HG03565 (cell line): ENCODE measurements around the gene BRINP3.

Experiments used
- ATAC-seq: cut with Tn5 transposase; IDR thresholded peaks from one replicate; pipeline ENCODE4 v1.9.1; 2021; ENCODE audit warnings: mild to moderate bottlenecking, moderate library complexity; ENCODE audit not compliant: unreplicated experiment

BRINP3 gene

DNA sequence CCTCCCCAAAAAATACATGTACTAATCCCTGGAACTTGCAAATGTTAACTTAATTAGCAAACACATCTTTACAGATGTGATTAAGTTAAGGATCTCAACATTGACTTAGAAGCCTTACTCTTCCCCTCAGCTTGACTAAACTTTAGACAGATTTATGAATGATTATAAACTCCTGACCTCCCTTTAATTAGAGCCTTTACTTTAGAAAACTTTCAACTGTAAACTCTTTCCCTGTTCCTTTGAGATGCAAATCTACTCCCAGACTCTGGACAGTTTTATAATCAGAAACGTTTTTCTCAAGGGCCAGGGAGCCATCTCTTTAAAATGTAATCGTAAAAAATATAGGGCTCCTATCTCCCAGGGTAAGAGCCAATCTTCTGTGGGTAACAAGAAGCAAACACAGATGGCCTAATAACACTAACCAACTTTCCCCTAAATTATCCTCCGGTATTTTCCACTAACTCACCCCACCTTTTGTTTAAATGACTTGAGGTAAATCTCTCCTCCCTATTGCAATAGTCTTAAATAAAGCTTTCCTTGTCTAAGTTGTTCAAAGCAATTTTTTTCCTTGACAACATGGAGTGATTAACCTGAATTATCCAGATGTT, 284.1 kb downstream of the BRINP3 start:
- no peak for ATAC-seq

DNA sequence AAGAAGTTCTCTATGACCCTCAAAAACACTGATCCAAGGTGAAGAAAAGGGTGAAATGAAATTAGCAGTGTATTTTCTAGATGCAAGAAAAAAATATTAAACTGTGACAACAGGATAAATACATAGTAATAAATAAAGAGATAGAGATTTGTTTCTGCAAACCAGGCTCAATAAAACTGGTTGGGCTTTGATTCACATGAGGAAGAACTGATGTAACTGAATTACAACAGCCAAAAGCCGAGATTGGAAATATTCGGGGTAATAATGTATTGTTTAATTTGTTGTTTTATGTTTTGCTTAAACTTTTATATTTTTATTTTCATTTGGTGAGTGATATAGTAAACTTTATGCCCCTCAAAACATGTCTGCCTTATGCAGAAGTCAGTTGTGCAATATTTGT, 285.0 kb downstream of the BRINP3 start:
- ATAC-seq = no peak

- ATAC-seq = no peak
Observed at GRCh38 chr1:190183588-190183987, 294.1 kb downstream of the BRINP3 start.

GRCh38 chr1:190179817-190180216, 297.8 kb downstream of the BRINP3 start:
- ATAC-seq = no peak

DNA sequence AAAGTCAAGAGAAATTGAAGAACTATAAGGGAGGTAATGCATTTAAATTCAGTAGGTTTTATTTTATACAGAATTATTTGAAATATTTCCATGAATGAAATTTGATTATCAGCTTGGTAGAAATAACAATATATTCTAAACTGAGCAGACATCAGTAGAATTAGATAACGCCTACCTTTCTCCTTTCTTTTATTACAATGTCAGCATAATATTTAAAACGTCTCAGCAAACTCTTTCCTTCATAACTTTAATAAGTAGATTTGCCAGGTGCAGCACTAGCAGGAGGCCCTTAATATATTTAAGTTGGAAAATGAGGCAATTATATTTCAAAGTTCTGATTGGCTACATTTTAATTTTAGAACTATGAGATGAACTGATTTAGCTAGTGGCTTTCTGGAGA, 298.8 kb downstream of the BRINP3 start:
- ATAC-seq = no peak

DNA sequence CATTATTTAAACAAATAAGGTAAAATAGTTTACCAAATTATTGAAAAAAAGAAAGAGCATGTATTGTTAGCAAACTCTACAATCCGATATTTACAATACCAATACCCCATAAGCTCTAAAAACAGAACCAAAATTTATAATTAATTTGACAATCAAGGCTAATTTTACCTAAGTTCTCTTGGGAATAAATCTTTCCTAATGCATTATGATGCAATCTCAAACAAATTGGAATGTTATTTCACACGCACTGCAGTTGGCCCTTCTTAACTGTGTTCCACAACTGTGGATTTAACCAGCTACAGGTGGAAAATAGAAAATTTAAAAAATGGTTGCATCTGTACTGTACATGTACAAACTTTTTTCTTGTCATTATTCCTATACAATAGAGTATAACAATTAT, 300.1 kb downstream of the BRINP3 start:
- no peak for ATAC-seq

- no peak for ATAC-seq
Observed at GRCh38 chr1:190176776-190177175, 300.9 kb downstream of the BRINP3 start.

GRCh38 chr1:190175320-190175719, 302.3 kb downstream of the BRINP3 start:
- no peak for ATAC-seq

DNA sequence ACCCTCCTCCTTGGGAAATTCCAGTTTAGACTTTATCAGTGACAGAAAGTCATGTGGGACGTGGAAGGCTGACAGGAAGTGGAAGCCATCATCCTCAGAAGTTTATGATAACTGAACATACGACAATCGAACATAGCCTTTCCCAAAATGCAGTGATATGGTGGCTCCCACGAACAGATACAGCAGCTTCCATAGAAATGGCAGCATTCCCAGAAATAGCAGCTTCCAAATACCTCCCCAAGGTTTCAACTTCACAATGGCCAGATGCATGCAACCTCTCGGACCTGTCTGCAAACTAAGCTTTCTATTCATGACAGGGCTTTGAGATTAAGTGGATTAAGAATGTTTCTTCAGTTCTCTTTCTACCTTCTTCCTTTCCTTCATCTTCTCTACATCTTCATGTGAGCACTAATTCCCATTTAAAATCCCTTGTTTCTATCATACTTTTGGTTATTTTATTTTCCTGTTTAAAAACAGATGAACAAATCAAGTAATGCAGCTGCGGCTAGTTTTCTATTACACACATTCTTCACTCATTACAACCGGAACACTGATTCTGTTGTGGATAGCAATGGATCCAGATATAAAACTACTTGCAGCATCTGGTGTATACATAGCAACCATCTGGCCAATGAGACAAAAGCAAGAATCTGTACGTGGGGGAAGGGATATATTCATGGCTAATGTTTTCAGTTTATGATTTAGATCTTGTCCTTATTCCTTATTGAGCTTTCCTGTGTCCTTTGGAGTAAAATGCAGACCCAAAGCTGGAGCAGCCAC, 304.8 kb downstream of the BRINP3 start:
- no peak for ATAC-seq

DNA sequence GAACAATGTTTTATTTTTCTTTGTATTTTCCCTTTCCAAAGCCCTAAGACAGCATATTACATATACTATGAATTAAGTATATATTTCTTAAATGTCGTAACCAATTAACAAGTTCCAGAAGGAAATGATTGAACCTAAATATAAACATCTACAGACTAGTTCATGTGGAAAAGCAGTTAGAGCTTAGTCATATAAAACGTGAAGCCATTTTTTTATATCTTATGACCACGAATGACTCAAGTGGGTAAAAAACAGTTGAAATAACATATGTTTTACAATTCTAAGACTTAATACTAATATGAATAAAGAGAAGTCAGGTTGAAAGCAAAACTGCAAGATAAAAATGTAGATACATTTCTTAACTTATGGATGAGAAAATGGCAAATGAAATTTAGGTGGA, 307.3 kb downstream of the BRINP3 start:
- ATAC-seq = no peak

GRCh38 chr1:190169311-190170067, 308.2 kb downstream of the BRINP3 start:
- no peak for ATAC-seq

DNA sequence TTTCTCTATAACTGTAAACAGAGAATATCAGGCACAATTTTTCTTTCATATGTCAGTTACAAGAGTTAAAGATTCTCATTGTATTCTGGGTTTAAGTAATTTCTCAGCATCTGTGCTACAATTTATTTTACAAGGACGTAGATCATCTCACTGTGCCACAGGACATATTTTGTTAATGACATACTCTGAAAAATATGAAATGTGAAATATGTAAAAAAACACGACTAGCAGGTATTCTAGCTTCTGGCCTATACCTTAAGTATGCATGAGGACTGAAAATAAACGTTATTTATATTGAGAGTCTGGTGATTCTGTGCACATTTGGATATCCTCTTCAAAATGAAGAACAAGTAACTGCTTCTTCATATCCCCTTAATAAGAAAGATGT, 308.8 kb downstream of the BRINP3 start:
- ATAC-seq = no peak

DNA sequence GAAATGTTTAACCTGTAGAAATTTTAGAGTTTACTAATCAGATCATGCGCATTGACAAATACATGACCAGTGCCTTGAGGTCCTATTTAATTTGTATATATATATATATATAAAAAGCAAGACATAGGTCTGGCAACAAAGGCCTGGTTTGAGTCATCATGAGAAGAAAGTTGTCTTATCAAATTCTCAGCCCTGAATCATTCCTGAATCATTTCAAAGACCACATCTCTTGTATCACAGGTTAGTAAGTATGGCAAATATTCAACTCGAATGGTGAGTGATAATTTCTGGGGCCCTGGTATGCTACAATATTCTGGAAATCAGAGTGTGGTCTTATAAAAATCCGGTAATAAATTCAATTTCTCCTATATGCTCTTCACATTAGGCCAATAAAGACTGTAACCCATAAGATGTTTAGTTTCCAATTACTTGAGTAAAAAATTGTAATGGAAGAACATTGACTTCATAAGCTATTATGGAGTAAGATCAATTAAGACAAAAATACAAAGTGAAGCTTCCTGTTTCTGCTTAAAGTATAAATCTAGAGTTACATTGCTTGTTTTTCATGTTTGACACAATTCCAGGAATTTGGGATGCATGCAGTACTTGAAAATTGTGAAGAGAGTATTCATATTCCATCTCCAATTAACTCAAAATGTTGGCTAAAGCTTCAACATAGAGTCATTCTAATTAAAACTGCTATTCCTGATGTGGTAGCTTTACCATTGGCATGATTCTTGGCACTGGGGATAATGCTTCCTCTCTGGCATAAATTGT, 309.4 kb downstream of the BRINP3 start:
- no peak for ATAC-seq

- ATAC-seq = no peak
Observed at GRCh38 chr1:190159146-190159545, 318.5 kb downstream of the BRINP3 start.

- ATAC-seq = no peak
Observed at GRCh38 chr1:190154744-190155143, 322.9 kb downstream of the BRINP3 start.

DNA sequence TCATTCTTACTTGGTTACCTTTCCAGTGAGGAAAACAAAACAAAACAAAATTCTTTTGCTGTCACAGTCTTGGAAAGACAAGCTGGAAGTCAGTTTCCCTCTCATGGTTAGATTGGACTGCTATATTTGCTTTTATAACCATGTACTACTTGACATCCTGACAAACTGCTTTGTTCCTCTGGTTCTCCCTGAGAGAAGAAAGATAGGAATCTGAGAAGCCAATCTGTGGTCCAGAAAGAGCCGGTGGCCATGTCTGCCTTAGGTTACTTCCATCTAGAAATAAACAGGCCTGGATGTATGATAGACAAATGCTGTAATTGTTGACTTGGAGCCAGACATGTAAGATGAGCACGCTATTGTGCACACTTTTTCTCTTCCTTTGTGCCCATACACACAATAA, 330.0 kb downstream of the BRINP3 start:
- no peak for ATAC-seq

DNA sequence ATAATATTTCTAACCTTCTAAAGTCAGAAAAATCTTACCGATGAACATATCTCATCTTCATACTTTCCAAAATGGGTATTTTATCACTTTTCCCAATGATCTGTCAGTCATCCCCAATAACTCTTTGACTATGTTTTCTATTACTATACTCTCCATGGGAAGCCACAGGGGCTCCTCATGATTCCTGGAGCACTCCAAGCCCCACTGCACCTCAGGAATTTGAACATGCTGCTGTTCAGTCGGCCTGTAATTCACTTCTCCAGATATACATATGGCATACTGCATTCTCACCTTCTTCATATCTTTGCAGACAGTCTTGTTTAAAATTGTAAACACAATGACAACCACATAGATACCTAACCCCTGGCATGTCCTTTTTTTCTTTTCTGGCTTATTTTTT, 333.0 kb downstream of the BRINP3 start:
- ATAC-seq = no peak

GRCh38 chr1:190140644-190141043, 337.0 kb downstream of the BRINP3 start:
- ATAC-seq = no peak

- ATAC-seq = no peak
Observed at GRCh38 chr1:190138702-190139101, 339.0 kb downstream of the BRINP3 start.

- ATAC-seq = no peak
Observed at GRCh38 chr1:190138266-190138665, 339.4 kb downstream of the BRINP3 start.

- no peak for ATAC-seq
Observed at GRCh38 chr1:190129366-190129765, 348.3 kb downstream of the BRINP3 start.
